ENCODE data around the gene PARK7.

PARK7 gene
- long read RNA-seq, transcript PARK7-201 (7 exons, 949 nt) = major isoform, 95 of 187 reads
- long read RNA-seq, transcript PARK7-209 (7 exons, 1,088 nt) = minor isoform, 78 of 187 reads
- long read RNA-seq, partial matches to known transcripts = 4 of 187 reads
- long read RNA-seq, other reads (novel, unspliced or antisense) = 10 of 187 reads

DNA sequence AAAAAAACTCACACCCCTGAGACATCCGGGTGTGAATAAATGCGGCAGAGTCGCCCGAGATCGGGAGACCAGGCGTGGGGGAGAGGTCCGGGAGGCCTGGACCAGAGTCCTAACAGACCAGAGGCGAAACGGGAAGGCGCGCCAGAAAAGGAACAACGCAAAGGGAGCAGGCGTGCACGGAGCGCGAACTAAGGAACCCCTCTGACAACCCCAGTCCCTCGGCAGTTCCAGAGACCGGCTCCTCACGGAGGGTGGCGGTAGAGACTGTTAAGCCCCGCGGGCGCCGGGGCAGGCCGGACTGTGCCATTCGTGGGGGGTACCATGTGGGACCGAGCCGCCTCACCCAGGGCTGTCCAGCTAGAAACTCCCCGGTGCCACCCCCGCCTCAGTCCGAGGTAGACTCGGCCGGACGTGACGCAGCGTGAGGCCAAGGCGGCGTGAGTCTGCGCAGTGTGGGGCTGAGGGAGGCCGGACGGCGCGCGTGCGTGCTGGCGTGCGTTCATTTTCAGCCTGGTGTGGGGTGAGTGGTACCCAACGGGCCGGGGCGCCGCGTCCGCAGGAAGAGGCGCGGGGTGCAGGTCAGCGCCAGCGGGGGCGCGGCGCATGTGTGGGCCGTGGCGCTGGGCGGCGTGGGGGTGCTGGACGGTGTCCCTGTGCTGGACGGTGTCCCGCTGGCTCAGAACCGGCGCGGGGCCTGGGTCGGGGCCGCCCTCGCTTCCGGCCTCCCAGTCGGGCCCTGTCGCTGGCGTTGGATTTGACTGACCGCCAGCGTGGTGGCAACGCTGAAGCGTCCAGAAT lies at the start of gene PARK7:
Gene PARK7 (plus strand): TSS at position 496 of the 798 bp plus-strand sequence. CDS start 1,075 bp downstream, outside the sequence.
- peak; percentile 99 to 100 for DNase-seq (ENCODE audit: low read depth in 1 of 2, low spot score in 1 of 2)
- Histone ChIP-seq H3K27ac (replicated peaks) (peak within 1 kb of the TSS; percentile 79), H3K27me3 (ENCODE audit: insufficient read depth, poor library complexity, severe bottlenecking) (no peaks in the 10 kb centered on the region), H3K4me3 (replicated peaks; ENCODE audit: insufficient read depth, low read length) (peak within 1 kb of the TSS; percentile 87)
- TF ChIP-seq POLR2AphosphoS5 (IDR thresholded peaks at IDR 0.05; ENCODE audit: low read depth) (peak; percentile 84), GABPA (IDR thresholded peaks at IDR 0.05; ENCODE audit: low read depth) (peak; percentile 59), SPI1 (IDR thresholded peaks at IDR 0.05; ENCODE audit: borderline replicate concordance, low read depth) (peak; percentile 57; the same call in 1 of the 2 replicates)
- TF ChIP-seq, protein P1, sequence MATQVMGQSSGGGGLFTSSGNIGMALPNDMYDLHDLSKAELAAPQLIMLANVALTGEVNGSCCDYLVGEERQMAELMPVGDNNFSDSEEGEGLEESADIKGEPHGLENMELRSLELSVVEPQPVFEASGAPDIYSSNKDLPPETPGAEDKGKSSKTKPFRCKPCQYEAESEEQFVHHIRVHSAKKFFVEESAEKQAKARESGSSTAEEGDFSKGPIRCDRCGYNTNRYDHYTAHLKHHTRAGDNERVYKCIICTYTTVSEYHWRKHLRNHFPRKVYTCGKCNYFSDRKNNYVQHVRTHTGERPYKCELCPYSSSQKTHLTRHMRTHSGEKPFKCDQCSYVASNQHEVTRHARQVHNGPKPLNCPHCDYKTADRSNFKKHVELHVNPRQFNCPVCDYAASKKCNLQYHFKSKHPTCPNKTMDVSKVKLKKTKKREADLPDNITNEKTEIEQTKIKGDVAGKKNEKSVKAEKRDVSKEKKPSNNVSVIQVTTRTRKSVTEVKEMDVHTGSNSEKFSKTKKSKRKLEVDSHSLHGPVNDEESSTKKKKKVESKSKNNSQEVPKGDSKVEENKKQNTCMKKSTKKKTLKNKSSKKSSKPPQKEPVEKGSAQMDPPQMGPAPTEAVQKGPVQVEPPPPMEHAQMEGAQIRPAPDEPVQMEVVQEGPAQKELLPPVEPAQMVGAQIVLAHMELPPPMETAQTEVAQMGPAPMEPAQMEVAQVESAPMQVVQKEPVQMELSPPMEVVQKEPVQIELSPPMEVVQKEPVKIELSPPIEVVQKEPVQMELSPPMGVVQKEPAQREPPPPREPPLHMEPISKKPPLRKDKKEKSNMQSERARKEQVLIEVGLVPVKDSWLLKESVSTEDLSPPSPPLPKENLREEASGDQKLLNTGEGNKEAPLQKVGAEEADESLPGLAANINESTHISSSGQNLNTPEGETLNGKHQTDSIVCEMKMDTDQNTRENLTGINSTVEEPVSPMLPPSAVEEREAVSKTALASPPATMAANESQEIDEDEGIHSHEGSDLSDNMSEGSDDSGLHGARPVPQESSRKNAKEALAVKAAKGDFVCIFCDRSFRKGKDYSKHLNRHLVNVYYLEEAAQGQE (IDR thresholded peaks at IDR 0.05; ENCODE audit: insufficient replicate concordance, low read depth) = peak; percentile 63
- TF ChIP-seq, protein P2, sequence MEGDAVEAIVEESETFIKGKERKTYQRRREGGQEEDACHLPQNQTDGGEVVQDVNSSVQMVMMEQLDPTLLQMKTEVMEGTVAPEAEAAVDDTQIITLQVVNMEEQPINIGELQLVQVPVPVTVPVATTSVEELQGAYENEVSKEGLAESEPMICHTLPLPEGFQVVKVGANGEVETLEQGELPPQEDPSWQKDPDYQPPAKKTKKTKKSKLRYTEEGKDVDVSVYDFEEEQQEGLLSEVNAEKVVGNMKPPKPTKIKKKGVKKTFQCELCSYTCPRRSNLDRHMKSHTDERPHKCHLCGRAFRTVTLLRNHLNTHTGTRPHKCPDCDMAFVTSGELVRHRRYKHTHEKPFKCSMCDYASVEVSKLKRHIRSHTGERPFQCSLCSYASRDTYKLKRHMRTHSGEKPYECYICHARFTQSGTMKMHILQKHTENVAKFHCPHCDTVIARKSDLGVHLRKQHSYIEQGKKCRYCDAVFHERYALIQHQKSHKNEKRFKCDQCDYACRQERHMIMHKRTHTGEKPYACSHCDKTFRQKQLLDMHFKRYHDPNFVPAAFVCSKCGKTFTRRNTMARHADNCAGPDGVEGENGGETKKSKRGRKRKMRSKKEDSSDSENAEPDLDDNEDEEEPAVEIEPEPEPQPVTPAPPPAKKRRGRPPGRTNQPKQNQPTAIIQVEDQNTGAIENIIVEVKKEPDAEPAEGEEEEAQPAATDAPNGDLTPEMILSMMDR (IDR thresholded peaks at IDR 0.05; ENCODE audit: insufficient read depth, low read length) = peak; percentile 22

DNA sequence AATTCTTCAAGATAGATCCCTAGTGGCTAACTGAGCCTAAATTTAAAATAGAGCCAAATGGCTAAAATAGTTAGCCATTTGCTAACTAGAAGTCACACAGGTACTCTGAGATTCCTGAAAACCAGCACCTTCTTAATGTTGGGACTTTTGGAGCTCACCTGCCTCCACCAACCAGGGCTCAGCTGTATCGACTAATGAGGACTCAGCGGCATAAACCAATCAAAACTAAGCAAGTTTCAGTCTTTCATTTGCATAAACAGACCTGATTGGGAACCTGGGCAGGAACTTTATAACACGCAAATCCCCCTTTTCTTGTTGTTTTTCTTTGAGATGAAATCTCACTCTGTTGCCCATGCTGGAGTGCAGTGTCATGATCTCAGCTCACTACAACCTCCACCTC lies 49.4 kb upstream of the PARK7 start:
- TF ChIP-seq GABPA (IDR thresholded peaks at IDR 0.05; ENCODE audit: low read depth) (no peak), POLR2AphosphoS5 (IDR thresholded peaks at IDR 0.05; ENCODE audit: low read depth) (no peak), SPI1 (IDR thresholded peaks at IDR 0.05; ENCODE audit: borderline replicate concordance, low read depth) (no peak)
- TF ChIP-seq, protein P2 (IDR thresholded peaks at IDR 0.05; ENCODE audit: insufficient read depth, low read length) = no peak
- TF ChIP-seq, protein P1 (IDR thresholded peaks at IDR 0.05; ENCODE audit: insufficient replicate concordance, low read depth) = no peak
- H3K27me3 ChIP-seq (ENCODE audit: insufficient read depth, poor library complexity, severe bottlenecking) = no peaks in the 10 kb centered on the region
- H3K4me3 ChIP-seq (replicated peaks; ENCODE audit: insufficient read depth, low read length) = no peak overlapping the region
- no peak overlapping the region for H3K27ac ChIP-seq (replicated peaks)
- DNase-seq (ENCODE audit: low read depth in 1 of 2, low spot score in 1 of 2) = no peak

DNA sequence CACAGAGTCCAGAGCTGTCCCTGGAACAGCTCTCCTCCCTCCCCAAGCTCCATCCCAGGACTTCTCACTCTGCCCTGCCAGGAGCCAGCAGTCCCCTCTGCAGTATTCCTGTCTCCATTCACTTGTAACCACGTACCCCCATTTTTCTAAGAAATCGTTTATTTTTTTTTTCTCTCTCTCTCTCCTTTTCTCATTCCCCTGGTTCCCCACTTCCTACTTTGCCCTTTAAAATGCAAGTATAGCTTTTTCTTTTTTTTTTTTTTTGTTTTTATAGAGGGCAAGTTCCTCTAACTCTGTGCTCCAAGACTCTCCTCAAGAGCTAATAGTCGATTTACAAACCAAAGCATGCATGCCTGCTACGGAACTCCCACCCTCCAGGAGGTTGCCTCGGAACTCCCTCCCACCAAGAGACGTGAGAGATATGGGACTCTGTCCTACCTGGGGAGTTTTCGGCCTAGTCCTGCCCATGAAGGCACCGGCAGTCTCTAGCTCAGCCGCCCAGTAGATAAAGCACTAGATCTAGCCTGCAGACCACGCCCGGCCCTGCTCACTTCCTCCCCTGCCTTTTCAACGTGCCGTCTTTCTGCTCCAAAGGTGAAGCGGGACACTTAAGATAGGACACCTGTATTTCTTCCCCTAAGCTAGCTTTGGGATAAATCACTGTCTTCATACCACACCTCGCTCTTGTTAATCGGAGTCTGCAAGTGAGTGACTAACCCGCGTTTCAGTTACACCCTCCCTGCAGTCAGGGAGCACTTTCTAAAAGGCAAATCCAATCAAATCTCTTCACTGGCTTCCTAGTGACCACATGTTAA lies 48.6 kb upstream of the PARK7 start:
- TF ChIP-seq SPI1 (IDR thresholded peaks at IDR 0.05; ENCODE audit: borderline replicate concordance, low read depth) (peak; percentile 44; the same call in 1 of the 2 replicates), POLR2AphosphoS5 (IDR thresholded peaks at IDR 0.05; ENCODE audit: low read depth) (no peak)
- Histone ChIP-seq H3K27ac (replicated peaks) (no peak overlapping the region), H3K27me3 (ENCODE audit: insufficient read depth, poor library complexity, severe bottlenecking) (no peaks in the 10 kb centered on the region), H3K4me3 (replicated peaks; ENCODE audit: insufficient read depth, low read length) (no peak overlapping the region)
- DNase-seq (ENCODE audit: low read depth in 1 of 2, low spot score in 1 of 2) = peak in 1 of 2 experiments; percentile 13
